C4-2B (cell line): ENCODE results near the gene KLHL36.

Experiments used
- CTCF ChIP-seq: fragments of 450-650 bp; conservative IDR thresholded peaks from 2 replicates; pipeline ENCODE4 v1.5.1; 2017; ENCODE audit warnings: mild to moderate bottlenecking
- ZFX ChIP-seq: fragments of 450-650 bp; IDR thresholded peaks from 2 replicates; pipeline ENCODE4 v1.6.1; 2017

GRCh38 chr16:84703681-84704080, 55.4 kb downstream of the KLHL36 start:
- TF ChIP-seq CTCF (no peak), ZFX (no peak)
